Sciatic nerve (tissue), 2 donors: ENCODE measurements around the gene SRSF10. TPM values are rescaled to one million over a fixed set of nuclear protein-coding genes. Genes with fewer than 3 reads are reported as not detected.
A peak's percentile ranks its signal among the peaks of the same experiment; 100 is the strongest.
"Not testable (repeated sequence)": the region's sequence is repeated elsewhere in the genome, so short reads cannot be mapped to it uniquely, and the experiment has no call there.

ENCODE experiments used
- ATAC-seq: fragments of 200-7000 bp; cut with Tn5 transposase; one replicate; pipeline ENCODE4 v1.9.1; 2020; ENCODE audit warnings: mild to moderate bottlenecking, moderate library complexity
- DNase-seq: peaks from one replicate; pipeline ENCODE4 v3.0.0-alpha.2; 2020; ENCODE audit warnings: low spot score
- intact Hi-C: fragments of 100-400 bp; cut with DNase I; formaldehyde crosslinking; loops from one replicate; pipeline ENCODE4 v1.14.2; 2022
- total RNA-seq: library from RNA; stranded (reverse); fragmentation: NEBNext Ultra II Directional; extraction: Animal tissue kit (Norgen Biotek cat#: 25700); gene quantifications from one replicate; pipeline ENCODE4 v1.2.1, GENCODE V29; 2021
- donor health status: DM: no; HTN: no; CAD: no.
- donor health status: DM: no; HTN: no; CAD: no.

The SRSF10 gene
- total RNA-seq, 1 donor from 2014 or later: 92.1 TPM

DNA sequence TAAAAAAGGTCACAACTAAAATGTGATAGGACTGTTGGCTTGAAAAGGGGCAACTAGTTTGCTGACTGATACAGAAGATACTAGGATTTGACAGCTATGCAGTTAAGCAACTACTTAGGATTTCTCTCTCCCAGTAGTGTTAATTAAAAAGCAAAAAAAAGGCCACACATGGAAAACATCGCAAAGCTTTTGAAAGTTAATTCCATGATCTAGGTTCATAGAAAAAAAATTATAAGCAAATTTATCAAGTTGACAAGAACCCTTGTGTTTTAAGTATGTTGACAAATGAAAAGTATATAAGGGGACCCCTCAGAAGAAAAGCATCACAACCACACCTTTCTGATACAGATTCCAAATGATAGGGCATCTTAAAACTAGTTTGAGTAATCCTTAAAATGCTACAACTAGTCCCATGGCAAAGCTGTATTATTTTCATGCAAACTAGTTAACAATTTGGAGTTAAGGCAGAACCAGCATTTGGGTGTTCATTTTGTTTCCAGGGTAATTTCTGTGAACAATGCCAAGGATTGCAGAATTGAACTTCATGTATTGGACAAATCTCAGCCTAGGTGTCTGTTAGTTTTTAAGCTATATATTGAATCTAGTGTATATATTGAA, 16.4 kb downstream of the SRSF10 start:
- ATAC-seq: no peak
- no peak for DNase-seq
- intact Hi-C loops: no loop called here

DNA sequence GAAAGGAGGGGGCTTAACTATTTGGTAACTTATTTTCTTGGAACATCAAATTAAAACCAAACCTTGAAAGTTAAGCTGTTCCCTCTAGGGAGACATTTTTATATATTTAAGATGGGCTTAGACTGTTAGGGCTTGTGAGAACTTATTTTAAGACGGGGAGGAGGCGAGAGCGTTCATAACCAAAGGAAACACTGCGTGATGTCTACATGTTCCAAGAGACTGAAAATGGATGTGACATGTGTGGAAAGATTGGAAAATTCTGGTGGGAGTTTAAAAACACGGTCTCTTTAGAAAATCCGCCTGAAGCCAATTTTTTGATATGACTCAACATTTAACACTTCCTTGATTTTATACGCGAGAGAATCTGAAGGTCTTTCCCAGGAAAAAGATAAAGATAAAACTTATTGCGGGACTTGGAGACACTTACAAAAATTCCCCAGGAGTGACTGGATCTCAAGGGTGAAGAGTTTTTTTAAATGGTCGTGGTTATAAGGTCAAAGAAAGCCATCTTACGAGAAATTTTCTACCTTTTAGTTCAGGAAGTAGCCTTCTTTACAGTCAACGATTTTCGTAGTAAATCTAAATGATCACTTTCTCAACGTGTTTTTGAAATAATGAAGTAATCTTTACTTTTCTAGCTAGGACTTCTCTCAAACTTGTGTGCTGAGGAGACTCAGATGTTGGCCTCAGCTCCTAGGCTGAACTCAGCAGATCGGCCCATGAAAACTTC, 19.7 kb downstream of the SRSF10 start:
- ATAC-seq: no peak
- intact Hi-C loops: no loop called here
- DNase-seq: no peak

DNA sequence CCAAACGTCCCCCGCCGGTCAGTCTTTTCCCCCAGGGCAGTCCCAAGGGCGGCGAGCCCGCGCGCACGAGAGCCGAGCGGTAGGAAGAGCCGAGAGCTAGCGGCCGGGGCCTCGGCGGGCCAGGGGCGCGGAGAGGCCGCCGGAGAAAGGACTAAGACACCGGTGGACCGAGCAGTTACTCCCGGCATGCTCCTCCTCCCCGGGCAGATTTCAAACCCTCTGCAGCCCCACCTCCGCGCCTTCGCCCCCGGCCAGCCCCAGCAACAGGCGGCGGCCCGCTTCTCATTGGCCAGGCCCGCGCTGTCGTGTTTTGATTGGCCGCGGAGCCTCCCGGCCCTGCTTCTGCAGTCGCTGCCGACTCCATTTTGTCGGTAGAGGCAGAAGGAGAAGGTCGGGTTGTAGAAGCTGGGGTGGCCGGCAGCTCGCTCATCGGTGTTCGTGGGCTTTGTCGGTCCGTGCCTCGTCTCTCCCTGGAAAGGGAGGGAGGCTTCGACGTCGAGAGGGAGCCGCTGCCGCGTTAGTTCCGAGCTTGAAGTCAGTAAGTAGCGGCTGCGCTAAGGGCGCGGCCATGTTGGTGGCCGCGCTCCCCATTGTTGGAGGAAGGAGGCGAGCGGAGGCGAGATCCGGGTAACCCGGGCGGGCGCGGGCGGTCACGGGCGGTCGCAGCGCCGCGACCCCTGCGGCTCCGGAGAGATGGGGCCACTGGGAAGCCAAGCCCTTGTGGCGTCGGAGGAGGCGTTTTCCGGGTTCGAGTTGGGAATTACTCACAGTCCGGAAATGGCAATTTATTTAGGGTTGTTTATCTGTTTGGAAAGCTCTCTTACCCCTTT, 20.5 kb downstream of the SRSF10 start, which contains the start of gene PNRC2:
Gene PNRC2, plus strand, starts transcription at position 368 of the 830 bp plus-strand sequence. CDS start 1,630 bp downstream, outside the sequence.
- ATAC-seq (peak; percentile 99), DNase-seq (peak; percentile 97)
- intact Hi-C loops: loop anchor here (5.0 kb wide), 1 partner anchor 68 kb away; no protein-coding TSS in a partner anchor

DNA sequence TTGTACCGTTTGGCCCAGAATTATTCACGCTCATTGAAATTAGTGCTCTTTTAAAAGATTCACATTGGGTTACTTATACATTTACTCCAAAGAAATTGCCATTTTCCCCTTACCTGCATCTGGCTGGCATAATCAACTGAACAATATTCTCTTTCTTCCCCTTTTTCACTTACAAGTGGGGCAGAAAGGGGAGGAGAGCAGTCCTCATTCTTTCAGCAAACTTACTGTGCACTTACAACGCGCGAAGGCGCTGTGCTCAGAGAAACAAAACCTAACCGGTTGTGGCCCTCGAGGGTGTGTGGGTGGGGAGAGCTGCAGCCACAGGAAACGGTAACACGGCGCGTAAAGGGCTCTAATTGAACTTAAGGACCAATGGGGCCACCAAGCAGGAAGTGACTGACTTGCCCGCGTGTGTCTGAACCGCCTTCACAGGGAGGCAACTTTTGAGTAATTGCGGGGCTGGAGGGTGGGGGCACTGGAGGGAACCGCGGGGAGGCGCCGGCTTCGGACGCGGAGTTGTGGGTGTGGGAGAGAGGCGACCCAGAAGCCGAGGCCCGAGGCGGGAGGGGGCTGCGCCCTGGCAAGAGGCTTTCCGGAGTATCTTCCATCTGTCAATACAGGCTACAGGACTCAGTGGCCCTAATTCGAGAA, 21.2 kb downstream of the SRSF10 start:
- DNase-seq (peak; percentile 85), ATAC-seq (peak; percentile 77)
- intact Hi-C loops: loop anchor here (5.0 kb wide), 1 partner anchor 68 kb away; no protein-coding TSS in a partner anchor

DNA sequence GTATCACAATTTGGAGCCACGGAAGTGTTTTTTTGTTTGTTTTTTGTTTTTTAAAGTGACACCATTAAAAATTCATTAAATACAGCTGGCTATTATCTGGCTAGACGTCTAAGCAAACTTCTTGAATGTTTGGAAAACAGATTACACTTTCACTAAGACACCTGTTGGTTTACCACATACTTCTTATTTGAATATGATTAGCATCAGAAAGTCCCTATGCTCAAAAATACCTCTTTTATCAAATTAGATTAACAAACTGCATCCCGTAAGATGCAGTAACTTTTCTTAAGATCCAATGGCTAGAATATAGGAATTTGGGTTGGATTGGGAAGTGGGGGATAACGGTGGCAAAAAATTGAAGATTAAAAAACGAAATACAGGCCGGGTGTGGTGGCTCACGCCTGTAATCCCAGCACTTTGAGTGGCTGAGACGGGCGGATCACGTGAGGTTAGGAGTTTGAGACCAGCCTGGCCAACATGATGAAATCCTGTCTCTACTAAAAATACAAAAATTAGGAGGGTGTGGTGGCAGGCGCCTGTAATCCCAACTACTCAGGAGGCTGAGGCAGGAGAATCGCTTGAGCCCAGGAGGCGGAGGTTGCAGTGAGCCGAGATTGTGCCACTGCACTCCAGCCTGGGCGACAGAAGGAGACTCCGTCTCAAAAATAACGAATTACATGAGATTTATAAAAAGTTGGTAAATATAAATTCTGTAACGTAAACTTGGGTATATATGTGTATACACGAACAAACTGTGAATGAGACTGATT, 21.9 kb downstream of the SRSF10 start:
- ATAC-seq, DNase-seq: not testable (repeated sequence)
- intact Hi-C loops: loop anchor here (5.0 kb wide), 1 partner anchor 69 kb away; no protein-coding TSS in a partner anchor

DNA sequence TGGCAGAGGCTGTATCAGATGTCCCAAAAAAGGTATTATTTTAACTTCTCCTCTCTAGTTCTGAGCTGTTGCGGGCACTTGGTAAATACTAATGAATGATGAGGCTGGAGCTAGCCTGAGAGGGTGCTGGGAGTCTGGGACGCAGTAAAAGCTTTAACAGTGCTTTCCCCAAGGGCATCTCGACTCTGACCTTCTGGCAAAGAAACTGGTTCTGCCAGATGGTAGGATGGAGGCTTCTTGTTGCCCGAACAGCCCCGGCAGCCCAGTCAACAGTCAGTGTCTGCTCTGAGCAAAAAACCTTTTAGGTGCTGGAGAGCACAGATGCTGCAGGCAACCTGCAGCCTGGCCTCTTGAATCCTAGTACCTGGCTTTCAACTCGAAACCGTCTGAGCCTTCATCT, 23.0 kb downstream of the SRSF10 start:
- DNase-seq (no peak), ATAC-seq (no peak)
- intact Hi-C loops: loop anchor here (5.0 kb wide), 1 partner anchor 70 kb away; no protein-coding TSS in a partner anchor

DNA sequence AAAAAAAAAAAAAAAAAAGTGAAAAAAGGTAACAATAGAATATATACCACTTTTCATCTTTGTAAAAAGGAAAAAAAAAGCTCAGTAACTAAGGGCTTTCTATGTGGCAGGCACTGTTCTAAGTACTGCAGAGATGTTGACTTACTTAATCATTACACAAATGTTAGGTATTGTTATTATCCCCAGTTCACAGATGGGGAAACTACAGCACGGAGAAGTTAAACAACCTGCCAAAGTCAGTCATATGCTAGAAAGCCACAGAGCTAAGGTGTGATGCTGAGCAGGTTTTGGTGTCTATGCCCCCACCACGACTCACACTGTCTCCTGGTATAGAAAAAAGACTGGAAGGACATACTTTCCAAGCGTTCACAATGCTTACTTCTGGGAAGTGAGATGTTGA, 27.1 kb downstream of the SRSF10 start:
- no peak for DNase-seq
- intact Hi-C loops: no loop called here
- ATAC-seq: no peak

DNA sequence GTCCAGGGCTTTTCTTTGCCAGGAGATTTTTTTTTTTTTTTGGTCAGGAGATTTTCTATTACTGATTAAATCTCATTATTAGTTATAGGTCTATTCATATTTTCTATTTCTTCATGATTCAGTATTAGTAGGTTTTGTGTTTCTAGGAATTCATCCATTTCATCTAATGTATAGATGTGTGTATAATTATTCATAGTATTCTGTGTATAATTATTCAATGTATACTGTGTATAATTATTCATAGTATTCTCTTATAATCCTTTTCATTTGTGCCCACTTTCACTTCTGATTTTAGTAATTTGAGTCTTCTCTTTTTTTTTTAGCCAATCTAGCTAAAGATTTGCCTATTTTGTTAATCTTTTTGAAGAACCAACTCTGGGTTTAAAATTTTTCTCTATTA, 32.8 kb downstream of the SRSF10 start:
- intact Hi-C loops: no loop called here
- no peak for ATAC-seq

DNA sequence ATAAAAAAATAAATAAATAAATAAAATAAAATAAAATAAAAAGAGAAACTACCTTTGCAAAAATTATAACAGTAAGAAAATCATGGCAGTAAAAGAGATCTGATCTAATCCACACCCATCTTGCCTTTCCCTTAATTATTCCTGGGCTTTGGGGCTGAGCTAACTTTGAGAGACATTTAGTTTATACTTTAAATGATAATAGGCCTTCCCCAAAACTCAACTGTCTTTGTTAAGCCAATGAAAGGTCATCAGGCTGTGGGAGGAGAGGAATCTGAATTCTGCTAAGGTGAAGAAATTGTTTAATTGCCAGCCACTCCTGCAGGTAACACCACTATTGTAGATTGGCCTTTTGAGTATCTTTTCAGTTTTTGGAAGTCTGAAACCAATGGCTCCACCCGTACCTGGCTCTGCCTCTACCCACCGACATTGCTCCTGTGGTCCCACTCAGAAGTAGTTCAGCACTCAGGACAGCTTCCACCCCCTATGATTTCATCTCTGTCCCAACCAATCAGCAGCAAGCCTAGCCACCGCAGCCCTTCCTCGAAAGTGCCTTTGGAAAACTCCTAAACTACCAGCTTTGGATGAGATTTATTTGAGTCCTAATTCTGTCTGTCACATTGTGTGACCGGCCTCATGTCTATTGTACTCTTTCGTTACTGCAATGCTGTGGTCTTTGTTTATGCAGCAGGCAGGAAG, 43.5 kb downstream of the SRSF10 start:
- ATAC-seq (no peak), DNase-seq (no peak)
- intact Hi-C loops: no loop called here

More for the DNA sequence above, 32.8 kb downstream of the SRSF10 start:
- no peak for DNase-seq

DNA sequence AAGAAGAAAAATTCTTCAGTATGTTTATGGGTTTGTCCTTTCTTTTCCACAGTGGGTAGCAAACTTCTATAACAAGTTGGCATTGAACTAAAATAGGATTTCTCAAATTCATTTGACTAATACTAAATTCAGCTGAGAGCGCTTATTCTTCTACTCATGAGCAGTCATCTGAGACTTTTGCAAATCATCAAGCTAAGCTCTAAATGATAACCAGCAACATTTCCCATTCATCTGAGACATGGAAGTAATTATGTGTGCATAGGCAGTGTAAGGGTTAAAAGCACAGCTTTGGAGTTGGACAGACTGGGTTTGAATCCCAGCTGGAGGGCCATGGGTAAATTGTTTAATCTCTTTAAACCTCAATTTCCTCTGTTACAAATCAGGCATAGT, 48.6 kb downstream of the SRSF10 start:
- no peak for ATAC-seq
- no peak for DNase-seq
- intact Hi-C loops: no loop called here

DNA sequence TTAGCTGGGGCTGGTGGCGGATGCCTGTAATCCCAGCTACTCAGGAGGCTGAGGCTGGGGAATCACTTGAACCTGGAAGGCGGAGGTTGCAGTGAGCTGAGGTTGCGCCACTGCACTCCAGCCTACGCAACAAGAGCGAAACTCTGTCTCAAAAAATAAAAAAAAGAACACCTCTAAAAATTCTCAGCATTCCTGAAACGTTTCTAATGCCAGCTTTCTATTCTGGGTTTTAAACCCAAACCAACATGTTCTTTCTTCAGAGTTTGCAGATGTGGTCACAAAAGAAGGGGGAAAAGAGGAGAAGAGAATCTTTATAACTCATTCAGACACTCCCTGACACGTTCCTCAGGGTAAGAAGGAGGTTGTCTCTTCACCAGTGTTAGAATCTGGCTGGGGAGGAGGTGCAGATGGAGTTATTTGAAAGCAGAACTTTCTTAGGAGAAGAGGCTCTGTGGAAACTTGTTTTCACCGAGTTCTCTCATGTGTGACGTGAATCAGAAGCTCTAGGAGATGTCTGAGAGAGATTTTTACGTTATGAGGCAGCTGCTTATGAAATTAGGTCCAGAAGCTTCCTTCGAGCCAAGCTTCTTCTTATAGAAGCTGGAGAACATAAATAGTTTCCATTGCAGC, 49.2 kb downstream of the SRSF10 start:
- ATAC-seq: no peak
- no peak for DNase-seq
- intact Hi-C loops: no loop called here

DNA sequence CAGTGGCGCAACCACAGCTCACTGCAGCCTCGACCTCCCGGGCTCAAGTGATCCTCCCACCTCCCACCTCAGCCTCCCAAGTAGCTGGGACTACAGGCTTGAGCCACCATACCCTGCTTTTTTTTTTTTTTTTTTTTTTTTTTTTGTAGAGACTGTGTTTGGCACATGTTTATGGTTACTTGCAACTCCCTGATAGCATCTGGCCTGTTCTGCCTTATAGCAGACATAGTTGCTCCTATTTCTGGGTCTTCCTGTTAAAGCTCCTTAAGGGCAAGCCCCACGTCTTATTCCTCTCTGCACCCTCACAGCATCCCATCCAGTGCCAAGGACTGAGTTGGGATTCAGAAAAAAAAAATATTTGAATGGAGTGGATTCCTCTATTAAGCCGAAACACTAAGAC, 49.9 kb downstream of the SRSF10 start:
- intact Hi-C loops: no loop called here
- DNase-seq (no peak), ATAC-seq (no peak)

DNA sequence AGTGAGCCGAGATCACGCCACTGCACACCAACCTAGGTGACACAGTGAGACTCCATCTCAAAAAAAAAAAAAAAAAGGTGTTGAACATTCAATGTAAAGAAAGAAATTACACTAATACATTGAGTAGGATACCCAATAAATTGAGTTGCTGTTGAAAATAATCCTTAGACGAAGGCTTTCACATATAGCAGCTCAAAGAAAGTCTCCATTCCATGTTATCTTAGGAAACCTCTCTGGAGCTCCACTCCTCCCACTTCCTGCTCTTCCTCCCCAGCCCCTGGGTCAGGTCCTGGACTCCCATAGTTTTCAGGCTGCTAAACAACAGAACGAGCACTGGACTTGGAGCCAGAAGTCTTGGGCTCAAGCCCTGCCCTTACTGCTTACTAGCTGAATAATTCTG, 51.3 kb downstream of the SRSF10 start:
- ATAC-seq (no peak), DNase-seq (no peak)
- intact Hi-C loops: no loop called here

DNA sequence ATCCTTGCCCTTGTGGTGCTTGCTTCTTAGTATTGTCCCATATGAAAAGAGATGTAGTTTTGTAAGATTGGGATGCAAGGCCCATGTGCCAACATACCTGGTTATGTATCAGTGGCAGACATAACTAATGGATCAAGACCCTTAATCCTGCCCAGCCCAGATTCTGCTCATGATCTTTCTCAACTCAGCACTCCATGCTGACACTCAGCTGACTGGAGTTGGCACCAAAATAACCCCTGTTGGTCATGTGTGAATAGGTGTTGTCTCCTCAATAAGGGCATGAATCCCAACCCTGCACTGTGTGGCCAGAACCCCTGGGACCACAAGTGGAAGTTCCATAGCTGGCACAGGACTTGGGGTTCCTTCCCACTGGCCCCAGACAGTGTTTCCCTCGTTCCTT, 53.0 kb downstream of the SRSF10 start:
- DNase-seq (no peak), ATAC-seq (no peak)
- intact Hi-C loops: no loop called here

DNA sequence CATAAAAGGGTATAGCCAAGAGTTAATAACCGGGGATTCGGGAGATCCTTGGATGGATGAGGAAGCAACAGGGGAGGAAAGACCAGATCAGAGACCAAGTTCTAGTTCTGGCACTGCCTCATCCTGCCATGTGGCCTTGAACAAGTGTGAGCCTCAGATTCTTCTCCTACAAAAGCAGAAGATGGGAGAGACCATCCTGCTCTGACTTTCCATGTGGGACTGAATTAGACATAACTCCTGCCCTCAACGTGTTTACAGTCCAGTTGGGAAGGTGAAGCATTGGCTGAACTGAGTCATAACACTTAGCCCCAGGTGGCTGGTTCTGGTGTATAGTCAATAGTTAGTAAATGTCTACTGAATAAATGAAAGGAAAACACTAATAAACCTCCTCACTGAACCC, 54.8 kb downstream of the SRSF10 start:
- intact Hi-C loops: no loop called here
- DNase-seq (no peak), ATAC-seq (no peak)

DNA sequence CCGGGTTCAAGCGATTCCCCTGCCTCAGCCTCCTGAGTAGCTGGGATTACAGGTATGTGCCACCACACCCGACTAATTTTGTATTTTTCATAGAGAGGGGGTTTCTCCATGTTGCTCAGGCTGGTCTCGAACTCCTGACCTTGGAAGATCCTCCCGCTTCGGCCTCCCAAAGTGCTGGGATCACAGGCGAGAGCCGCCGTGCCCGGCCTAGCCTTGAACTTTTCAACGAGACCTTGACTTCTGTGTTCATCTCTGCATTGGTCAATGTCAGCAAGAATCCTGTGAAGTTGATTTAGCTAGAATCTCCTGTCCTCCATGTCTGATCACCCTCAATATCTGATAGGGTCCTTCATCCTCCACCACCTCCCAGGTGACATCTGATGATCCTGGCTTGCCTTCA, 55.5 kb downstream of the SRSF10 start:
- DNase-seq (peak; percentile 31), ATAC-seq (no peak)
- intact Hi-C loops: no loop called here
